VCaP (cell line): Measurements from ENCODE around the gene AK9.

ENCODE experiments used
- H3K27ac ChIP-seq: fragments of 450-650 bp; 2 replicates; pipeline ENCODE4 v1.5.1; 2017
- CTCF ChIP-seq: fragments of 450-650 bp; conservative IDR thresholded peaks from 2 replicates; pipeline ENCODE4 v1.5.1; 2017; ENCODE audit warnings: mild to moderate bottlenecking, moderate library complexity

The AK9 gene

GRCh38 chr6:109449795-109450673 lies 241.0 kb downstream of the AK9 start:
- H3K27ac ChIP-seq = no peak overlapping the region
- TF ChIP-seq CTCF = no peak

GRCh38 chr6:109449064-109449794 lies 241.8 kb downstream of the AK9 start:
- H3K27ac ChIP-seq = no peak overlapping the region
- TF ChIP-seq CTCF = 0 out of 2 replicates have a peak, but pooled peaks have one; percentile 6

GRCh38 chr6:109448615-109449014 lies 242.4 kb downstream of the AK9 start:
- H3K27ac ChIP-seq = no peak overlapping the region
- TF ChIP-seq CTCF = no peak

- TF ChIP-seq CTCF = no peak
- no peak overlapping the region for H3K27ac ChIP-seq
These were observed 243.0 kb downstream of the AK9 start for GRCh38 chr6:109447878-109448555.

- no peak overlapping the region for H3K27ac ChIP-seq
These were observed 243.9 kb downstream of the AK9 start for GRCh38 chr6:109447087-109447486.

GRCh38 chr6:109446541-109446940 lies 244.5 kb downstream of the AK9 start:
- no peak for TF ChIP-seq CTCF

More at GRCh38 chr6:109447087-109447486, 243.9 kb downstream of the AK9 start:
- no peak for TF ChIP-seq CTCF

GRCh38 chr6:109446072-109446471 lies 244.9 kb downstream of the AK9 start:
- TF ChIP-seq CTCF = no peak

More at GRCh38 chr6:109446541-109446940, 244.5 kb downstream of the AK9 start:
- no peak overlapping the region for H3K27ac ChIP-seq

More at GRCh38 chr6:109446072-109446471, 244.9 kb downstream of the AK9 start:
- no peak overlapping the region for H3K27ac ChIP-seq
